HEK293T (cell line): ENCODE results near the gene RXFP3.

Experiments
- CTCF ChIA-PET: fragments of 350-600 bp; formaldehyde crosslinking; extraction: SDS; loops from one replicate; lab custom pipeline; 2021; ENCODE audit warnings: antibody characterized with exemption, inconsistent platforms; lab: Yijun Ruan, JAX
- POLR2A ChIA-PET: fragments of 350-600 bp; formaldehyde crosslinking; extraction: SDS; loops from one replicate; lab custom pipeline; 2020; ENCODE audit warnings: antibody characterized with exemption, inconsistent platforms; lab: Yijun Ruan, JAX
- DNase-seq: peaks from one replicate; pipeline ENCODE4 v3.0.0; 2012; ENCODE audit warnings: mixed read lengths; ENCODE audit errors: extremely low spot score
- ARNT ChIP-seq: fragments of 450-650 bp; IDR thresholded peaks from 2 replicates; pipeline ENCODE4 v1.6.1; 2017; ENCODE audit warnings: mild to moderate bottlenecking
- BHLHE40 ChIP-seq: fragments of 450-650 bp; IDR thresholded peaks from 2 replicates; pipeline ENCODE4 v1.6.1; 2016; ENCODE audit warnings: mild to moderate bottlenecking, moderate library complexity, borderline replicate concordance
- CTBP1 ChIP-seq: fragments of 450-650 bp; IDR thresholded peaks from 2 replicates; pipeline ENCODE4 v1.6.1; 2016; ENCODE audit warnings: borderline replicate concordance
- ELF4 ChIP-seq: fragments of 450-650 bp; IDR thresholded peaks from 2 replicates; pipeline ENCODE4 v1.6.1; 2017; ENCODE audit warnings: antibody characterized with exemption
- FOXA1 ChIP-seq: fragments of 450-650 bp; IDR thresholded peaks from 2 replicates; pipeline ENCODE4 v1.6.1; 2016; ENCODE audit warnings: mild to moderate bottlenecking
- FOXK2 ChIP-seq: fragments of 450-650 bp; IDR thresholded peaks from 2 replicates; pipeline ENCODE4 v1.6.1; 2016; ENCODE audit warnings: mild to moderate bottlenecking
- FOXM1 ChIP-seq: fragments of 450-650 bp; IDR thresholded peaks from 2 replicates; pipeline ENCODE4 v1.6.1; 2017; ENCODE audit warnings: mild to moderate bottlenecking, borderline replicate concordance
- HDGF ChIP-seq: fragments of 450-650 bp; IDR thresholded peaks from 2 replicates; pipeline ENCODE4 v1.6.1; 2017; ENCODE audit warnings: antibody characterized with exemption, borderline replicate concordance
- L3MBTL2 ChIP-seq: fragments of 450-650 bp; conservative IDR thresholded peaks from 2 replicates; pipeline ENCODE4 v1.6.1; 2016; ENCODE audit warnings: mild to moderate bottlenecking
- LEF1 ChIP-seq: fragments of 450-650 bp; IDR thresholded peaks from 2 replicates; pipeline ENCODE4 v1.6.1; 2017; ENCODE audit warnings: mild to moderate bottlenecking, borderline replicate concordance
- NFRKB ChIP-seq: fragments of 450-650 bp; IDR thresholded peaks from 2 replicates; pipeline ENCODE4 v1.6.1; 2016; ENCODE audit warnings: mild to moderate bottlenecking, moderate library complexity
- PKNOX1 ChIP-seq: fragments of 450-650 bp; IDR thresholded peaks from 2 replicates; pipeline ENCODE4 v1.6.1; 2016
- SP1 ChIP-seq: fragments of 450-650 bp; IDR thresholded peaks from 2 replicates; pipeline ENCODE4 v1.6.1; 2017
- SUZ12 ChIP-seq: fragments of 450-650 bp; IDR thresholded peaks from 2 replicates; pipeline ENCODE4 v1.6.1; 2016; ENCODE audit warnings: mild to moderate bottlenecking
- TARDBP ChIP-seq: fragments of 450-650 bp; IDR thresholded peaks from 2 replicates; pipeline ENCODE4 v1.6.1; 2016
- ZNF384 ChIP-seq: fragments of 450-650 bp; IDR thresholded peaks from 2 replicates; pipeline ENCODE4 v1.6.1; 2016

Gene RXFP3

DNA sequence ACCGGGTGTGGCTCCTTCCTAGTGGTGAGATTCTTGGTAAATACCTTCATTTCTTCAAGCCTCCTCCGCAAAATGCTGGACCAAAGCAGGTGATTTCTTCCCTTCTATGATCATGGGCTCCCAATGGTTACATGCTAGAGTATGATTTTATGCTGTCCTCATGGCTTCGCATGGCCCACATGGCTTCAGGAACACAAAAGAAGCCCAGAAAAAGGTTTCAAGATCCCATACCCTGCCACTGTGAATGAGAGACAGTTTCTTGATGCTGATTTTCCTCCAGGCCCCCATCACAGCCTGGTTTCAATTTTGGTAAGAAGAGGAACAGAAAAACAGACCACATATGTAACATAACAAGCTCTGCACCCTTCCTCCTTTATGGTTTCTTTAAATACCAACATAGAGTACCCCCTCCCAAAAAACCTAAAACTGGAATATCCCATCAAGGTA, 2.4 kb upstream of the RXFP3 start:
- ChIA-PET POLR2A (no interaction called here), CTCF (interaction anchor here (1.1 to 1.3 kb wide), 2 partner anchors 26 to 344 kb away, joined by 4 to 5 read pairs; no protein-coding TSS in a partner anchor)
- TF ChIP-seq SP1 (no peak), NFRKB (no peak), L3MBTL2 (no peak), HDGF (no peak), PKNOX1 (no peak), LEF1 (no peak), FOXA1 (no peak), CTBP1 (no peak), ELF4 (no peak), FOXK2 (no peak), BHLHE40 (no peak), ARNT (no peak), ZNF384 (no peak), FOXM1 (no peak), TARDBP (no peak)
- no peak for DNase-seq

DNA sequence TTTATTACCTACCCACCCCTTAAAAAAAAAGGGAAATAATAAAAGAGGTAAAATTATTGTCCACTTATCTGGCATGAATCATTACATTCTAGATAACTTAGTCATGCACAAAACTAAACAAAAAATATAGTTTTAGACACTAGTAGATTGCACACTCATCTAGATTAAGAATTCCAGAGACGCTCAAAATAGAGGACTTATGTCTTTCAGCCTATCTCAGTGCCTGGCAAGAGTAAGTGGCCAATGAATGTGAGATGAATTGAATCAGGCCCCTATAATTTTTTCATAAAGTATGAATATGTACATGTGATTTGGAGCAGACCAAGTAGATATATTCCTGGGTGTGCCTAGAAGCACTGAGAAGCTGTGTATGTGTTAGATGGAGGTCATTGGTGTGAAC, 2.0 kb upstream of the RXFP3 start:
- no peak for DNase-seq
- POLR2A ChIA-PET: interaction anchor here (1.6 kb wide), 1 partner anchor 493 kb away, joined by 4 read pairs; the partner anchor contains the start of gene TARS1
- CTCF ChIA-PET: interaction anchor here (1.1 to 1.5 kb wide), 3 partner anchors 9 to 345 kb away, joined by 4 to 5 read pairs (median 5); no protein-coding TSS in a partner anchor
- TF ChIP-seq ZNF384: no peak
- no peak for TF ChIP-seq PKNOX1
- no peak for TF ChIP-seq BHLHE40
- TF ChIP-seq HDGF: no peak
- no peak for TF ChIP-seq L3MBTL2
- no peak for TF ChIP-seq FOXM1
- TF ChIP-seq FOXA1: no peak
- TF ChIP-seq NFRKB: no peak
- TF ChIP-seq LEF1: no peak
- TF ChIP-seq SUZ12: no peak

DNA sequence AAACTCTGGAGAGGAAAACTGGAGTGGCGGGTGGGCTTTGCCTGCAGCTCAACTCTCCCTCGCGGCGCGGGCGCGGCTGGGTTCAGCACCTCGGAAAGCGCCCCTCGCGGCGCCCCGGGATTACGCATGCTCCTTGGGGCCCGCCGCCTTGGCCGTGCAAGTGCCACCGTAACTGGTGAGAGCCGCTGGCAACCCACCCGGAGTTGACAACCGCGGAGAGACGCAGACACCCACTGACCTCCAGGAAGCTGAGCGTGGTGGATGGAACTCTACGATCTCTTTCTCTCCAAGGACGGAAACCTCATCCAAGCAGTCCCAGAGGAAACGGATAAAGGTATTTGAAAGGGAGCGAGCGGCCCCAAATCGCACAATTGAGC, 194 bp upstream of the RXFP3 start:
- DNase-seq: peak; percentile 32
- ChIA-PET CTCF (no interaction called here), POLR2A (interaction anchor here (1.6 kb wide), 1 partner anchor 495 kb away, joined by 4 read pairs; the partner anchor contains the start of gene TARS1)
- TF ChIP-seq FOXM1 (no peak), L3MBTL2 (no peak), ARNT (no peak), BHLHE40 (no peak), ELF4 (no peak), HDGF (no peak), PKNOX1 (no peak), FOXK2 (no peak), TARDBP (no peak)

- TF ChIP-seq FOXM1 (no peak), LEF1 (no peak), FOXK2 (no peak), TARDBP (no peak), SP1 (no peak), ELF4 (no peak), PKNOX1 (no peak), L3MBTL2 (no peak), NFRKB (no peak), FOXA1 (no peak), ZNF384 (no peak), SUZ12 (no peak), CTBP1 (no peak), BHLHE40 (no peak), HDGF (no peak), ARNT (no peak)
- CTCF ChIA-PET: no interaction called here
- POLR2A ChIA-PET: no interaction called here
- no peak for DNase-seq
Observed at GRCh38 chr5:33937017-33937706, 976 bp downstream of the RXFP3 start.

- no peak for DNase-seq
- POLR2A ChIA-PET: no interaction called here
- no peak for TF ChIP-seq NFRKB
- TF ChIP-seq HDGF: no peak
- TF ChIP-seq SP1: no peak
- no peak for TF ChIP-seq FOXM1
- TF ChIP-seq ARNT: no peak
- TF ChIP-seq FOXA1: no peak
- no peak for TF ChIP-seq CTBP1
- no peak for TF ChIP-seq ZNF384
- no peak for TF ChIP-seq SUZ12
- no peak for TF ChIP-seq L3MBTL2
- TF ChIP-seq FOXK2: no peak
- no peak for TF ChIP-seq ELF4
- TF ChIP-seq PKNOX1: no peak
- TF ChIP-seq LEF1: no peak
- no peak for TF ChIP-seq BHLHE40
- no peak for TF ChIP-seq TARDBP
- CTCF ChIA-PET: no interaction called here
Observed at GRCh38 chr5:33937707-33938506, 1.7 kb downstream of the RXFP3 start.
